Vagina (tissue), 2 donors: ENCODE measurements around the gene CLIC1. TPM values are rescaled to one million over a fixed set of nuclear protein-coding genes. Genes with fewer than 3 reads are reported as not detected.

Experiments used
- DNase-seq, 2 donors: peaks; one replicate each; pipeline ENCODE4 v3.0.0-alpha.2; 2017; ENCODE audit errors: extremely low spot score in 2 of 2
- H3K27ac ChIP-seq: fragments of 200-600 bp; sonication (generic); one replicate; pipeline ENCODE4 v1.5.1; 2019
- H3K27me3 ChIP-seq: fragments of 200-600 bp; sonication (generic); one replicate; pipeline ENCODE4 v1.5.1; 2019
- H3K36me3 ChIP-seq, 2 donors: fragments of 200-600 bp; sonication (generic); one replicate each; pipeline ENCODE4 v1.5.1; 2017 to 2019
- H3K4me1 ChIP-seq: fragments of 200-600 bp; sonication (generic); one replicate; pipeline ENCODE4 v1.5.1; 2019
- H3K4me3 ChIP-seq, 2 donors: fragments of 200-600 bp; sonication (generic); 1 replicate in 1 of 2; 2 replicates in 1 of 2; pipeline ENCODE4 v1.5.1; 2016 to 2019
- H3K9me3 ChIP-seq: fragments of 200-600 bp; sonication (generic); one replicate; pipeline ENCODE4 v1.5.1; 2019
- CTCF ChIP-seq, 3 experiments: fragments of 450-650 bp in 2 of 3; fragments of 200-600 bp in 1 of 3; sonication (generic) in 1 of 3; IDR thresholded peaks; one replicate each; pipeline ENCODE4 v1.5.1; 2017 to 2019; ENCODE audit warnings: antibody characterized with exemption in 3 of 3, mild to moderate bottlenecking in 2 of 3, moderate library complexity in 2 of 3
- POLR2A ChIP-seq, 2 donors: fragments of 450-650 bp; IDR thresholded peaks; one replicate each; pipeline ENCODE4 v1.6.1; 2017; ENCODE audit warnings: antibody characterized with exemption in 2 of 2, mild to moderate bottlenecking in 2 of 2, moderate library complexity in 2 of 2
- POLR2AphosphoS5 ChIP-seq, 2 donors: sonication (generic); formaldehyde crosslinking; IDR thresholded peaks; one replicate each; pipeline ENCODE4 v1.9.0; 2017; ENCODE audit warnings: antibody characterized with exemption in 2 of 2, mild to moderate bottlenecking in 2 of 2, low read depth in 1 of 2; ENCODE audit not compliant: insufficient read depth in 1 of 2
- intact Hi-C: fragments of 100-400 bp; cut with DNase I; formaldehyde crosslinking; loops from one replicate; pipeline ENCODE4 v1.15.1; 2023
- total RNA-seq: library from RNA; depleted of rRNA; stranded (reverse); fragments of >200 nt; gene quantifications from one replicate; pipeline ENCODE4 v1.2.3, GENCODE V29; 2016

CLIC1 gene
- total RNA-seq, 1 donor from 2014 or later, result 250 TPM

- H3K4me3 ChIP-seq, result no peak overlapping the region
- intact Hi-C loops, result no loop called here
- no peaks in the 10 kb centered on the region for H3K27me3 ChIP-seq
- TF ChIP-seq CTCF (IDR thresholded peaks at IDR 0.05), result no peak
- TF ChIP-seq POLR2AphosphoS5 (IDR thresholded peaks at IDR 0.05; ENCODE audit: insufficient read depth in 1 of 2, low read depth in 1 of 2), result no peak
- no peak for TF ChIP-seq POLR2A (IDR thresholded peaks at IDR 0.05)
- DNase-seq, result no peak
- H3K9me3 ChIP-seq, result no peaks in the 10 kb centered on the region
- peaks cover 13% of the 10 kb centered on the region for H3K4me1 ChIP-seq
- H3K27ac ChIP-seq, result no peak overlapping the region
- H3K36me3 ChIP-seq, result no peaks in the 10 kb centered on the region
Measured at GRCh38 chr6:31708224-31708623, 28.1 kb downstream of the CLIC1 start.

- no peak overlapping the region for H3K4me3 ChIP-seq
- peaks cover 13% of the 10 kb centered on the region for H3K4me1 ChIP-seq
- TF ChIP-seq CTCF (IDR thresholded peaks at IDR 0.05) (no peak), POLR2A (IDR thresholded peaks at IDR 0.05) (no peak), POLR2AphosphoS5 (IDR thresholded peaks at IDR 0.05; ENCODE audit: insufficient read depth in 1 of 2, low read depth in 1 of 2) (no peak)
- no peaks in the 10 kb centered on the region for H3K36me3 ChIP-seq
- H3K9me3 ChIP-seq, result no peaks in the 10 kb centered on the region
- no peak for DNase-seq
- no peak overlapping the region for H3K27ac ChIP-seq
- H3K27me3 ChIP-seq, result no peaks in the 10 kb centered on the region
- intact Hi-C loops, result no loop called here
Measured at GRCh38 chr6:31707701-31708100, 28.6 kb downstream of the CLIC1 start.

- Histone ChIP-seq H3K4me1 (peaks cover 13% of the 10 kb centered on the region), H3K9me3 (no peaks in the 10 kb centered on the region), H3K4me3 (no peak within 1 kb of the TSS), H3K27ac (no peak within 1 kb of the TSS), H3K36me3 (no peaks in the 10 kb centered on the region), H3K27me3 (no peaks in the 10 kb centered on the region)
- DNase-seq, result no peak
- intact Hi-C loops, result no loop called here
- TF ChIP-seq POLR2A (IDR thresholded peaks at IDR 0.05) (no peak), POLR2AphosphoS5 (IDR thresholded peaks at IDR 0.05; ENCODE audit: insufficient read depth in 1 of 2, low read depth in 1 of 2) (no peak), CTCF (IDR thresholded peaks at IDR 0.05) (no peak)
Measured at GRCh38 chr6:31706599-31706998, 29.7 kb downstream of the CLIC1 start, which contains the start of gene LY6G6F. LY6G6F (plus strand) TSS chr6:31706866; CDS start chr6:31706907, 41 bp downstream.

- no peaks in the 10 kb centered on the region for H3K9me3 ChIP-seq
- intact Hi-C loops, result no loop called here
- H3K36me3 ChIP-seq, result no peaks in the 10 kb centered on the region
- no peak overlapping the region for H3K4me3 ChIP-seq
- H3K27ac ChIP-seq, result no peak overlapping the region
- TF ChIP-seq POLR2A (IDR thresholded peaks at IDR 0.05) (no peak), POLR2AphosphoS5 (IDR thresholded peaks at IDR 0.05; ENCODE audit: insufficient read depth in 1 of 2, low read depth in 1 of 2) (no peak), CTCF (IDR thresholded peaks at IDR 0.05) (no peak)
- no peak for DNase-seq
- no peaks in the 10 kb centered on the region for H3K27me3 ChIP-seq
- peaks cover 20% of the 10 kb centered on the region for H3K4me1 ChIP-seq
Measured at GRCh38 chr6:31705931-31706330, 30.4 kb downstream of the CLIC1 start.

GRCh38 chr6:31702819-31703716 is 33.3 kb downstream of the CLIC1 start, which contains the start of gene ABHD16A:
ABHD16A (minus strand) TSS chr6:31703324; CDS start chr6:31703281, 43 bp downstream.
- Histone ChIP-seq H3K9me3 (no peaks in the 10 kb centered on the region), H3K27ac (peak within 1 kb of the TSS; percentile 98), H3K27me3 (no peaks in the 10 kb centered on the region), H3K4me1 (peaks cover 28% of the 10 kb centered on the region), H3K36me3 (peaks cover 0 to 15% of the 10 kb centered on the region in 2 donors), H3K4me3 (peak within 1 kb of the TSS; percentile 71 to 80)
- peak; percentile 99 for DNase-seq
- intact Hi-C loops, result no loop called here
- peak; percentile 100 for TF ChIP-seq POLR2AphosphoS5 (IDR thresholded peaks at IDR 0.05; ENCODE audit: insufficient read depth in 1 of 2, low read depth in 1 of 2)
- peak in 1 of 3 experiments; percentile 22 for TF ChIP-seq CTCF (IDR thresholded peaks at IDR 0.05)
- TF ChIP-seq POLR2A (IDR thresholded peaks at IDR 0.05), result peak; percentile 94 to 98
